Activated CD4-positive, alpha-beta T cell treated with anti-CD3 and anti-CD28 coated beads, Interleukin-10, Interleukin-2, amounts not matched to agents 100 ng/mL and 50 ng/mL, durations not matched to agents 16 hours and 8 hours (primary cell): Measurements from ENCODE around the gene MICB.

Source experiments
- DNase-seq: peaks from one replicate; pipeline ENCODE4 v3.0.0-alpha.2; 2020

MICB gene

GRCh38 chr6:31541658-31542521 lies 43.9 kb downstream of the MICB start, which contains the start of gene DDX39B:
TSS of gene DDX39B (minus strand) at chr6:31542003. CDS start at chr6:31540532, 1,471 bp downstream.
- peak; percentile 98 for DNase-seq

GRCh38 chr6:31543639-31544038 lies 45.7 kb downstream of the MICB start:
- DNase-seq: no peak

DNA sequence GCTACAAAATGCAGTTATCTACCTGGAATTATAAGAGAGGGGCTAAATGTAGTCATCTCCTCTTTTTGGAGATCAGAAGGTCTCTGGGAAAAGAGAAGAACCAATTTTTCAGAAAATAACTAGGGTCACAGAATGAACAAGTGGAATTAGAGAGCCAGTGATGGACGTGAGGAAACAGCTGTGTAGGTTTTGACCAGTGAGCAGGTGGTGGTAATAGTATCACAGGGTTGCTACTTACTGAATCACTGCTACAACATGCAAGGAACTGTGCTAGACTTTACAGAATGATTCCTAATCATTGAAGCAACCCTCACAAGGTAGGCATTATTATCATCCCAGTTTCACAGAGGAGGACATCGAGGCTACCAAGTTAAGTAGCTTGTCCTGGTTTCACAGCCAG lies 46.7 kb downstream of the MICB start:
- DNase-seq: no peak

GRCh38 chr6:31545291-31545690 lies 47.3 kb downstream of the MICB start:
- DNase-seq: no peak

GRCh38 chr6:31546339-31546957 lies 48.5 kb downstream of the MICB start, which contains the start of gene ATP6V1G2:
TSS of gene ATP6V1G2 (minus strand) at chr6:31546608. CDS start at chr6:31546559, 49 bp downstream.
- DNase-seq: peak; percentile 95

- DNase-seq: peak; percentile 97
These were observed 49.2 kb downstream of the MICB start, which contains the start of gene NFKBIL1 for GRCh38 chr6:31546958-31547726. TSS of gene NFKBIL1 (plus strand) at chr6:31547608. CDS start at chr6:31547695, 87 bp downstream.

DNA sequence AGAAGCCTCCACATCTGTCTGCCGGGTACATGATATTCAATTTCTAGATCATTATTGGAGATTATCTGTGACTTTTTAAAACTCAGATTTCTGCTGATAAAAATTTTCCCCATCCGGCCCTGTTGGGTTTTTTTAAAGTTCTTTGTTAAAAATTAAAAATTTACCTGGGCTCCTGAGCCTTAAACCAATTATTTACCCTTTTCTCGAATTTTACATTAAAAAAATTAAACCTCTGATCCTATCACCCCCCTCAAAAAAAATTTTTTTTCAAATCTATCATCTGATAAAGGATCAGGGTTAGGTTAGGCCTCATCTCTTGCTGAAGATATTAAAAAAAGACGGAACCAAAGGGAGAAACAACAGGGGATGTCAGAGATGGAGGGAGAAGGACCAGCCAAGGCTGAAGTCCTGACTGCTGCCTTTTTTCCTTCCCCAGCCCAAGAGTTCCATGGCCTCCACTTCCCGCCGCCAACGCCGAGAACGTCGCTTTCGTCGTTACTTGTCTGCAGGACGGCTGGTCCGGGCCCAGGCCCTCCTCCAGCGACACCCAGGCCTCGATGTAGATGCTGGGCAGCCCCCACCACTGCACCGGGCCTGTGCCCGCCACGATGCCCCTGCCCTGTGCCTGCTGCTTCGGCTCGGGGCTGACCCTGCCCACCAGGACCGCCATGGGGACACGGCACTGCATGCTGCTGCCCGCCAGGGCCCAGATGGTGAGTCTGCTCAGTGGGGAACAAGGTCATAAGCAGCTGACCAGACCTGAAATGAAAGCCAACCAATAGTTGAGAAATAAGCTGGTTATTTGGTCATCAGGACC lies 50.0 kb downstream of the MICB start:
- no peak for DNase-seq

GRCh38 chr6:31548544-31548873 lies 50.6 kb downstream of the MICB start:
- DNase-seq: no peak

DNA sequence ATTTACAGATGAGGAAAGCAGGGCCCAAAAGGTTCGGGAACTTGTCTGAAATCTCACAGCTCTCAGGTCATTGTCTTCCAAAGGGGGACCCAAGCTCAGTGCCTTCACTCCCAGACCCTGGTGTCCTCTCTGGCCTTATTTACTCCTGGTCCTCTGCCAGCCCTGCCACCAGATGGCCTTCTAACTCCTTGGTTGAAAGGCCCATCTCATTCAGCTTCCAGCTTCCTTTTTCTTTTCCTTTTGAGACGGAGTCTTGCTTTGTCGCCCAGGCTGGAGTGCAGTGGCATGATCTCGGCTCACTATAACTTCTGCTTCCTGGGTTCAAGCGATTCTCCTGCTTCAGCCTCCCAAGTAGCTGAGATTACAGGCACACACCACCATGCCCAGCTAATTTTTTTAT lies 53.4 kb downstream of the MICB start:
- peak; percentile 85 for DNase-seq

DNA sequence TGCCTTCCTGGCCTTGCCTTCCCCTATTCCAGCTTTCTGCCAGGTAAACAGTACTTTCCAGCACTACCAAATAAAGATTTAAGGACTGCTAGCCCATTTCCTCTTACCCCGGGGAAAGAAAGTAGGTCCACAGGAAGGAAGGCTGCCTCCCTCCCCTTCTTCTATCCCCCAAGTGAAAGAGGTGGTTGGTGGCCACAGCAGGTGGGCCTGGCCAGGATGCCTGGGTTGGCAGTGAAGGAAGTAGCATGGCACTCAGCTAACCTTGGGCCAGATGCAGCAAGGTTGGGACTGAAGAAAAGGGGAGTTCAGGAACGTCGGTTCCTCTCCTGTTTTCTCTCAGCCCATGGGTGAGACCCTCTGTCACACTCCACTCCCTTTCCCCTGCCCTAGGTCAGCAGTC lies 58.4 kb downstream of the MICB start:
- DNase-seq: no peak

GRCh38 chr6:31557443-31558317 lies 59.7 kb downstream of the MICB start:
- DNase-seq: no peak

DNA sequence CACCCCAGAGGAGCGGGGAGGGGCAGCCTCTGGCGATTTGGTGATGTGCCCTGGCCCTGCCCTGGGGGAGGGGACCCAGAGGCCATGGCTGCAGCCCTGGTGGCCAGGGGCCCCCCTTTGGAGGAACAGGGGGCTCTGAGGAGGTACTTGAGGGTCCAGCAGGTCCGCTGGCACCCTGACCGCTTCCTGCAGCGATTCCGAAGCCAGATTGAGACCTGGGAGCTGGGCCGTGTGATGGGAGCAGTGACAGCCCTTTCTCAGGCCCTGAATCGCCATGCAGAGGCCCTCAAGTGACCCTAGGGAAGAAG lies 60.3 kb downstream of the MICB start:
- no peak for DNase-seq

DNA sequence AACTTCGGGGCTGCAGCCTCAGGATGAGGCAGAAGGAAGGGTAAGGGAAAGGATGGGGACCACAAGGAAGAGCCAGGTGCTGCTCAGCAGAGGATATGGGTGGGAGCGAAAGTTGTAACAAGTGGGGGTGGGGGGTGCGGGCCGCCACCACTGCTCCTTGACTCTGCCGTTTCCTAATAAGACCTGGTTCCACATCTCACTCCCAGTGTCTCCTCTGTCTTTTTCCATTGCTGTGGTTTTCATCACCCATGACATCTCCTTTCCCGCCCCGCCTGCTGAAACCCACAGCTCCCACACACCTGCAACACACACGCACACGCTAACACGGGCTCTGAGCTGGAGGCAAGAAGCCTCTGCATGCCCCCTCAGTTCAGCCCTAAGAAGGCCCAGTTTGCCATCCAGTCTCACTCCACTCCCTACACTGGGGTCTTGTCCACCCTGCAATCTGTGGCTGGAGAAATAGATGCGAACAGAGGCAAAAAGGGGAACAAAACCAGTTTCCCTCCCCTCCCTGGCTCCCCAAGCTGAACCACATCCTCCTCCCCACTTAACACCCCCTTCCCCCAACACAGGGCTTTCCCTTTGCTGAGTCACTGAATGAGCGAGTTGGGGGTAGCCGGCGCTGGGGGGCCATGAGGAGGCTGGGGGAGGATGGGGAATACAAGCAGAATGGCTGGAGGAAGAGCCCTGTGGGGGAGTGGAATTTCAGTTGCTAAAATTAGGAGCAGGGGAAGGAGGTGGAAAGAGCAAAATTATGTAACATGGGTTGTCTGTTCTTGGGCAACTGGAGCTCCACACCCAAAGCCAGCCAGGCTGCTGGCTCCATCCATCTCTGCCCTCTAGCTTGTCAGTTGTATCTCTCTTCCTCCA lies 60.9 kb downstream of the MICB start:
- peak; percentile 81 for DNase-seq

GRCh38 chr6:31559606-31559957 lies 61.6 kb downstream of the MICB start:
- DNase-seq: no peak

GRCh38 chr6:31559958-31560696 lies 62.2 kb downstream of the MICB start:
- DNase-seq: peak; percentile 89

- no peak for DNase-seq
These were observed 62.7 kb downstream of the MICB start for GRCh38 chr6:31560697-31561058.
